Measurements from ENCODE around the gene PROSER1.

Gene PROSER1

GRCh38 chr13:38969187-38969586 lies 68.7 kb downstream of the PROSER1 start:
- no peak overlapping the region for H3K4me3 ChIP-seq (ENCODE audit: low read depth, low read length)
- in situ Hi-C loops (cut with HindIII; ENCODE audit: low sequenced_read_pairs): no loop called here
- no peak for TF ChIP-seq CTCF (IDR thresholded peaks at IDR 0.05; ENCODE audit: low read depth, low read length, missing control alignments)
- no peak for DNase-seq (ENCODE audit: low read depth)

- TF ChIP-seq CTCF (IDR thresholded peaks at IDR 0.05; ENCODE audit: low read depth, low read length, missing control alignments): no peak
- in situ Hi-C loops (cut with HindIII; ENCODE audit: low sequenced_read_pairs): no loop called here
- no peak for DNase-seq (ENCODE audit: low read depth)
- no peak overlapping the region for H3K4me3 ChIP-seq (ENCODE audit: low read depth, low read length)
These were observed 70.4 kb downstream of the PROSER1 start for GRCh38 chr13:38967446-38967845.

- TF ChIP-seq CTCF (IDR thresholded peaks at IDR 0.05; ENCODE audit: low read depth, low read length, missing control alignments): no peak
- no peak overlapping the region for H3K4me3 ChIP-seq (ENCODE audit: low read depth, low read length)
- in situ Hi-C loops (cut with HindIII; ENCODE audit: low sequenced_read_pairs): no loop called here
- DNase-seq (ENCODE audit: low read depth): no peak
These were observed 72.6 kb downstream of the PROSER1 start for GRCh38 chr13:38965281-38965680.

GRCh38 chr13:38960175-38960574 lies 77.7 kb downstream of the PROSER1 start:
- no peak overlapping the region for H3K4me3 ChIP-seq (ENCODE audit: low read depth, low read length)
- no peak for DNase-seq (ENCODE audit: low read depth)
- no peak for TF ChIP-seq CTCF (IDR thresholded peaks at IDR 0.05; ENCODE audit: low read depth, low read length, missing control alignments)
- in situ Hi-C loops (cut with HindIII; ENCODE audit: low sequenced_read_pairs): no loop called here

All from astrocyte of the cerebellum (primary cell).